NCI-H446 treated with DMSO at 0.1 percent for 48 hours (cell line): ENCODE measurements around the gene CRLF2.
"Not testable (repeated sequence)": the region's sequence is repeated elsewhere in the genome, so short reads cannot be mapped to it uniquely, and the experiment has no call there.

Experiments used
- DNase-seq: peaks from one replicate; lab custom pipeline; 2025; lab: John Stamatoyannopoulos, UW

CRLF2 gene

DNA sequence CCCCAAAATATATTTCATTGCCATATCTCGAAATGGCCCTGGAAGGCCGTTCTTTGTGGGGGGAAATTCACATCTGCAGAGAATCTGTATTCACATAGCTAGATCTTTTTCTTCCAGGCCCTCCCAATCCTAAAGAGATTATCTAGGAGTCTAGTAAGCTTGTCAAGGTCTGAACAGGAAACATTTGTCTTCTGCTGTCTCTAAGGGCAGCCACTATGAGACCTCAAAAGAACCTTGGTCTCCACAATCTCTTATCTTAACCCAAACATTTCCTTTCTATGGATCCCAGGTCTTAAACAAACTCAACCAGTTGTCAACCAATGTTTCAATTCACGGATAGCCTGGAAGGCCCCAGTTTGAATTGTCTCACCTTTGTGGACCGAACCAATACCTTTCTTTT, 45.0 kb downstream of the CRLF2 start:
- no peak for DNase-seq

DNA sequence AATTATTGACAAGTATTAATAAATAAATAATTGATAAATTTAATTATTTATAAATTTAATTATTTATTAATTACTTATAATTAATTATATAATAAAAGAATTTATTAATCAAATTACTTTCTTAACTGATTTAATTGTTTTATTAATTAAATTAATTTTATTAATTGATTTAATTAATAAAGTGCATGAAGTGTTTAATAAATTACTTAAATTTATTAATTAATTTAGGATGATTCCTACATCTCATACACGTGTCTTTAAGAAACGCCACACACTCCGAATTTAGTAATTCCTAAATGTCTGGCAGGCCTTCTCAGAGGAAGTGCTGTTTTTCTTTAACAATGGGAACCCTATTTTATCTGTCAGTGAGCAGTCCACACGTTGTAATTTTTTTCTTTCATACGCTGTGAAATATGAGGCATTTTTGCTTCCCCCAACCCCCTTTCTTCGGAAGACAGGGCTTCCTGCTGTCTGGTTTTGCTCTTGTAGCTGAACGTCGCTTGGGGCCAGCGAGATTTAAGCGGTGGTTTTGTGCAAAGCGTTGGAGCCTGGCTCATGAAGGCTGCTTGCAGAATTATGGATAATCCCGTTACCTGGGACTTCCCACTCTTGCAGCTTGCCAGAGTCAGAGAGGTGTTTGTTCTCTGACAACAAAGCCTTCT, 46.8 kb downstream of the CRLF2 start:
- DNase-seq: no peak

GRCh38 chrX:1164322-1165288, 47.8 kb downstream of the CRLF2 start:
- DNase-seq: no peak

GRCh38 chrX:1163231-1163630, 49.2 kb downstream of the CRLF2 start:
- DNase-seq: no peak

DNA sequence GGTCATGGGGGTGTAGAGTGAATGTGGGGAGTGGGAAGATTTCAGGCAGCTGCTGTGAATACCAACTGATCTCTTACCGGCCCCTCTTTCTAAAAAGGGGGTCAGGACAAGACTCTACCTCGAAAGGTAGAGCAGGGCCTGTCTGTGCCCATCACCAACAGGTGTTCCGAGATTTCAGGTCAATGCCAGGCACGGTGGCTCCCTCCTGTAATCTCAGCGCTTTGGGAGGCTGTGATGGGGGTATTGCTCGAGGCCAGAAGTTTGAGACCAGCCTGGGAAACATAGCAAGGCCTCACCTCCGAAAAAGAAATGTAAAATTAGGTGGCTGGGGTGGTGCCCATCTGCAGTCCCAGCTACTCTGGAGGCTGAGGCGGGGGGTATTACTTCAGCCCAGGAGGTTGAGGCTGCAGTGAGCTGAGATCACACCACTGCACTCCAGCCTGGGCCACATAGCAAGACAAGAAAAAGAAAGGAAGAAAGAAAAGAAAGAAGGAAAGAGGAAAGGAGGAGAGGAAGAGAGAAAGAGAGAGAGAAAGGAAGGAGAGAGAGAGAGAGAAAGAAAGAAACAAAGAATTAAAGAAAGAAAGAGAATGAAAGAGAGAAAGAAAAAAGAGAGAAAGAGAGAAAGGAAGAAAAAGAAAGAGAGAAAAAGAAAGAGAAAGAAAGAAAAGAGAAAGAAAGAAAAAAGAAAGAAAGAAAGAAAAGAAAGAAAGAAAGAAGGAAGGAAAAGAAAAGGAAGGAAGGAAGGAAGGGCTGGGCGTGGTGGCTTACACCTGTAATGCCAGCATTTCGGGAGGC, 50.1 kb downstream of the CRLF2 start:
- no peak for DNase-seq

DNA sequence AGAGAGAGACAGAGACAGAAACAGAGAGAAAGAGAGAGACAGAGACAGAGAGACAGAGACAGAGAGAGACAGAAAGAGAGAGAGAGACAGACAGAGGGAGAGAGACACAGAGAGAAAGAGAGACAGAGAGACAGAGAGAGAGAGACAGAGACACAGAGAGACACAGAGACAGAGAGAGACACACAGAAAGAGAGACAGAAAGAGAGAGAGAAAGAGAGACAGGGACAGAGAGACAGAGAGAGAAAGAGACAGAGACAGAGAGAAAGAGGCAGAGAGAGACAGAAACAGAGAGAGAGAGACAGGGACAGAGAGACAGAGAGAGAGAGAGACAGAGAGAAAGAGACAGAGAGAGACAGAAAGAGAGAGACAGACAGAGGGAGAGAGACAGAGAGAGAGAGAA, 52.9 kb downstream of the CRLF2 start:
- DNase-seq: no peak

DNA sequence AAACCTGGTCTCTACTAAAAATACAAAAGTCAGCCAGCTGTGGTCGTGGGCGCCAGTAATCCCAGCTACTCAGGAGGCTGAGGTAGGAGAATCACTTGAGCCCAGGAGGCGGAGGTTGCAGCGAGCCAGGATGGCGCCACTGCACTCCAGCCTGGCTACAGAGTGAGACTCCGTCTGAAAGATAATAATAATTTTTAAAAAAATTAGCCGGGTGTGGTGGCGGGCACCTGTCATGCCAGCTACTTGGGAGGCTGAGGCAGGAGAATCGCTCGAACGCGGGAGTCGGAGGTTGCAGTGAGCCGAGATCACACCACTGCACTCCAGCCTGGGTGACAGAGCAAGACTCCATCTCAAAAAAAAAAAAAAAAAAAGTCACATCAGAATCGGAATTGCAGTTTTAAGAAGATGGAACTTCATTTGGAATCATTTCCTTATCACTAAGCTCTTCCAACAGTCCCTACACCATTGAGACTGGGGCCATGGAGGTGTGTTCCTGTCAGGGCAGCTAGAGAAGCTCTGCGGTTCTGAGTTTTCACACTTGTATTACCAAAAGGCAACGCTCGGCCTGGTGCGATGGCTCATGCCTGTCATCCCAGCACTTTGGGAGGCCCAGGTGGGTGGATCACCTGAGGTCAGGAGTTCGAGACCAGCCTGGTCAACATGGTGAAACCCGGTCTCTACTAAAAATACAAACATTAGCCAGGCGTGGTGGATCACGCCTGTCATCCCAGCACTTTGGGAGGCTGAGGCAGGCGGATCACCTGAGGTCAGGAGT, 55.6 kb downstream of the CRLF2 start:
- not testable (repeated sequence) for DNase-seq

GRCh38 chrX:1153940-1154339, 58.5 kb downstream of the CRLF2 start:
- no peak for DNase-seq

GRCh38 chrX:1152090-1152489, 60.4 kb downstream of the CRLF2 start:
- no peak for DNase-seq

DNA sequence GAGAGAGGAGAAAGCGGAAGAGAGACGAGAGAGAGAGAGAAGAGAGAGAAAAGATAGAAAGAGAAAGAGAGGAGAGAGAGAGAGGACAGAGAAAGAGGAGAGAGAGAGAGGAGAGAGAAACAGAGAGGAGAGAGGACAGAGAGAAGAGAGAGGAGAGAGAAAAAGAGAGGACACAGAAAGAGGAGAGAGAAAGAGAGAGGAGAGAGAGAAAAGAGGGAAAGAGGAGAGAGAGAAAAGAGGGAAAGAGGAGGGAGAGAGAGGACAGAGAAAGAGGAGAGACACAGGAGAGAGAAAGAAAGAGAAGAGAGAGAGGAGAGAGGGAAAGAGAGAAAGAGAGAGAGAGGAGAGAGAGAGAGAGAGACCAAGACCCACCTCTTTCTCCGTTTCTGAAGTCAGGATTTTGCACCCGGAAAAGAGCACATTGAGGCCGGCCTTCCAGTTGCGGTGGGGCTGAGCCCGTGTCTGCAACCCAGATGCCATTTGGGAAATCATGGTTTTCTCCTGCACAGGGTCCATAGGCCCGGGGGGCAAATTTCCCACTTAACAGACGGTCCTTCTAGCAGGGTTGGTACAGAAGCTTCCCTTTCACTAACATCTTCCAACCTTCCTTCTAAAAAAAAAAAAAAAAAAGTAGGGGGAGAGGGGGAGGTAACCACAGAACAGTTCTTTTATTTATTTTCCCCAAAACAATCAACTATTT, 60.9 kb downstream of the CRLF2 start:
- no peak for DNase-seq

DNA sequence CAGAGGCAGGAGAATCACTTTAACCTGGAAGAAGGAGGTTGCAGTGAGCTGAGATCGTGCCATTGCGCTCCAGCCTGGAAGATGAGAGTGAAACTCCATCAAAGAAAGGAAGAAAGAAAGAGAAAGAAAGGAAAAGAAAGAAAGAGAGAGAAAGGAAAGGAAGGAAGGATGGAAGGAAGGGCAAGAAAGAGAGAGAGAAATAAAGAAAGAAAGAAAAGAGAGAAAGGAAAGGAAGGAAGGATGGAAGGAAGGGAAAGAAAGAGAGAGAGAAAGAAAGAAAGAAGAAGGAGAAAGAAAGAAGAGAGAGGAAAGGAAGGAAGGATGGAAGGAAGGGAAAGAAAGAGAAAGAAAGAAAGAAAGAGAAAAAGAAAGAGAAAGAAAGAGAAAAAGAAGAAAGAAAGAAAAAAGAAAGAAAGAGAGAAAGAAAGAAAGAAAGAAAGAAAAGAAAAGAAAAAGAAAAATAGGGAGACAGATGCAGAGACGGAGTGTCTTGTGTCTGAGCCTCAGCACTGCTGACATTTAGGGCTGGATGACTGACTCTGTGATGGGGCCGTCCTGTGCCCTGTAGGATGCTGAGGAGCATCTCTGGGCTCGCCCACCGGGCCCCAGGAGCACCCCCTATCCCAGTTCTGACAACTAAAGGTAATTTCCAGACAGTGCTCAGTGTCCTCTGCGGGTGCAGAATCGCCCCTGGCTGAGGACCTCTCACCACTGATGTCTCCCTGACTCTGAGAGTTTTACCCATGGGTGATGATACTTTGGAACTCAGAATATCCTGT, 61.7 kb downstream of the CRLF2 start:
- no peak for DNase-seq

- no peak for DNase-seq
These were observed 64.6 kb downstream of the CRLF2 start for GRCh38 chrX:1147611-1148515.

- DNase-seq: no peak
These were observed 68.2 kb downstream of the CRLF2 start for GRCh38 chrX:1144293-1144692.
